IMR-90 (cell line): ENCODE data around the gene CXorf65.

Source experiments
- CEBPB ChIP-seq: IDR thresholded peaks from 2 replicates; pipeline ENCODE4 v1.6.1; 2012; ENCODE audit warnings: low read depth, low read length, improper control_type of control experiment
- CHD1 ChIP-seq: IDR thresholded peaks from 2 replicates; pipeline ENCODE4 v1.6.1; 2012; ENCODE audit warnings: low read depth, low read length, improper control_type of control experiment
- CTCF ChIP-seq: conservative IDR thresholded peaks from 2 replicates; pipeline ENCODE4 v1.5.1; 2012; ENCODE audit warnings: mild to moderate bottlenecking, low read depth, low read length, improper control_type of control experiment
- FOS ChIP-seq: fragments of 150-350 bp; IDR thresholded peaks from 2 replicates; pipeline ENCODE4 v1.6.1; 2016; ENCODE audit warnings: low read depth, low read length
- MAFK ChIP-seq: IDR thresholded peaks from 2 replicates; pipeline ENCODE4 v1.6.1; 2012; ENCODE audit warnings: low read depth, low read length, improper control_type of control experiment
- POLR2A ChIP-seq: IDR thresholded peaks from 2 replicates; pipeline ENCODE4 v1.6.1; 2012; ENCODE audit warnings: mild to moderate bottlenecking, low read depth, low read length
- RAD21 ChIP-seq: IDR thresholded peaks from 2 replicates; pipeline ENCODE4 v1.6.1; 2012; ENCODE audit warnings: low read length, improper control_type of control experiment

DNA sequence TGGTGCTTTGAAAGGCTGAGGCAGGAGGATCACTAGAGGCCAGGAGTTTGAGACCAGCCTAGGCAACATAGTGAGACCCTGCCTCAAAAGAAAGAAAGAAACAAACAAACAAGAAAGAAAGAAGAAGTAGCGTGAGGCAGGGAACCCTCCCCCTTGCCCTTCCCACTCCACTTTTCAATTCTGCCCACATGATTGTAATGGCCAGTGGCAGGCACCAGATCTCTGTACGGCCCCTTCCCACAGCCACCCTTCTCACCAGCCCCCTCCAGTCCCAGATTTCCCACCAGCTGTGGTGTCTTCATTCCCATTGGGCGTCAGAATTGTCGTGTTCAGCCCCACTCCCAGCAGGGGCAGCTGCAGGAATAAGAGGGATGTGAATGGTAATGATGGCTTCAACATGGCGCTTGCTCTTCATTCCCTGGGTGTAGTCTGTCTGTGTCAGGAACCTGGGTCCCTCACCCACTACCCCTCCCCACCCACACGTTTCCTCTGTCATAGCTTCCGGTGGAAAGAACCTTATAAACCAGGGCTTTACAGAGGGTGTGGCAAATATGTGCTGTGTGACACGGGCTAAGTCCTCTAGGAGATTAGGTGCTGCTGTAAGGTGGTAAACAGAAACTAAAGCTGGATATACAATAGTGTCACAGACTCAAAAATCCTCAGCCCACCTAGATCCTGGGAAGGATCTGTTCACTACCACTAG lies 4.8 kb upstream of the CXorf65 start, which contains the start of gene IL2RG:
- TF ChIP-seq POLR2A (no peak), RAD21 (no peak), CTCF (no peak), CHD1 (no peak), CEBPB (no peak), MAFK (no peak), FOS (no peak)
